ENCODE results near the gene ALDH6A1.

GRCh38 chr14:74035556-74035955 lies 48.7 kb downstream of the ALDH6A1 start:
- TF ChIP-seq CTCF (IDR thresholded peaks at IDR 0.05) (no peak), POLR2A (IDR thresholded peaks at IDR 0.05) (no peak)
